HG03378 (cell line): ENCODE results near the gene C11orf65.

Experiments
- ATAC-seq: cut with Tn5 transposase; IDR thresholded peaks from one replicate; pipeline ENCODE4 v1.9.1; 2021; ENCODE audit warnings: mild to moderate bottlenecking, moderate library complexity; ENCODE audit not compliant: unreplicated experiment

C11orf65 gene, protein sequence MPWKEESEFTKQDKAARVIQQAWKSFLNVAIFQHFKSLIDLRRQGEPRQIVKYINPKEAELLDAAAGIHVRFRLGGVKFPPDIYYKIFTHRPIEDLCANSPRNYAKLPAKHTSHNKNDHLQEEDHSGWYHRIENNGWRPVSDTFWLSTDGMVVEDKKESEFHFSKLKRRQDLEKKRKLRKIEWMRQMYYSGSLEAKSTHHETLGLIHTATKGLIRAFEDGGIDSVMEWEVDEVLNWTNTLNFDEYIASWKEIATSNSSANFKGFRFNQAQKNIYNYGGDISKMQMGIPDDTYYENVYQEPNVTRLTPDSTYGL

DNA sequence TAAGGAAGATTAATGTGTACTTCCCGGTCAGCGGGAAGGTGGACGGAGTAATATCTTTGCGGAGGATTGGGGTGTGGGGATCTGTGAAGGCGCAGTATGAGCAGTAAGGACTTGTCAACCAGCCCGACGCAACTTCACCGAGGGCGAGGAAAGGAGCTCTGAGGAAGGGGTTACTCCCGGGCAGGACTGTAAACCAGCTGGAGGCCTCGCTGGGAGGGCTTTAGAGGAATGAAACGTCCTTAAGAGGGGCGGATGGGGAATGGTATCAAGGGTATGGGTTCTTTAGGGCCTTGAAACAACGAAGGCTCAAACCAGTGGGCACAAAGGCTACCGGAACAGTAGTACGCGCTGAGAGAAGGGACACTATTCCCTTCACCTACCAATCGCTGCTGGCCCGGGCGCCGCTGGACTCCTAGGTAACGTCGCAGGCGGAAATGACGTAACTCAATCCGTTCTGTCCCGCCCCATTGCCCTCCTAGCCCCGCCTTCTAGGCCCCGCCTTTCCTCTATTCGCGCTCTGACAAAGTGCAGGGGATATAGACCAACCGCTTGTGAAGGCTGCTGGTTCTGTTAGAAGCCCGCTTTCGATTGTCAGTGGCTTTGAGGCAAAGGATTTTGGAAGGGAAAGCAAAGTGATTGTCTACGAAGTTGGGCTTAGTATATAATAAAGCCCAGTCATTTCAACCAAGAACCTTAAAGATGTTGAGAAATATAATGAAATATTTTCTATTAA is at the start of gene C11orf65:
TSS of gene C11orf65 (minus strand) at position 439 of the 733 bp plus-strand sequence. CDS start 5,970 bp downstream, outside the sequence.
- peak; percentile 98 for ATAC-seq

DNA sequence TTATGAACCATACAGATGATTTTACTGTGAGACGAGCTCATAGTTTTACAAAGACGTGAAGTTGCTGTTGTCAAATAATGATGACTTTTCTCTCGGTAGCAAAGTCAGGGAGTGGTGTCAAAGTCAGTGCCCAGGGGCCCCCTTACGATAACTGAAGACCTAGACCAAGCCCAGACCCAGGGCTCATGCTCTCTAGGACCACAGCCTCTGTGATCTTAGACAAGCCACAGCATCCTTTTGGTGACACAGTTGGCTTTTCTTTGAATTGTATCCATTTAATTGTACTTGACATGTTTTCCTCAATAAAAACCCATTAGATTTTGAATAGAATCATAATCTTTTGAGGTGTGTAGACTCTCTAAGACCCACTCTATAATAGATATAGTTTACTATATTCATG is 48.8 kb upstream of the C11orf65 start:
- no peak for ATAC-seq

DNA sequence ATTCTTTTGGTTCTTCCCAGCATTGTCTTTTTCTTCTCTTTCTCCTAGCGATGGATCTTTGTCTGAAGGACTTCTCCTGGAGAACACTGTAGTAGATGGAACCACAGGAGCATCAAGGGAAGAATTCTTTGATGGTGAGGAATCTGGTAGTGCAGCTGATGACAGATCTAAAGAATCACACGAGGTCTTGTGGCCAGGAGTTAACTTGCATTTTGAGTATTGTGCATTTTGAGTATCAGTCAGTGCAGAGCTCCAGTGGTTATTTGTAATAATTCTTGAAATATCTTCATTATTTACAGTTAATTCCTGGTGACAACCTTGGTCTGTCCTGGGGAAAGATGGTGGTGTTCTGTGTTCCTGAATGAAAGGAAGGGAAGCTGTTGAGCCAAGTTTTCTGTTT is 45.4 kb upstream of the C11orf65 start:
- no peak for ATAC-seq

DNA sequence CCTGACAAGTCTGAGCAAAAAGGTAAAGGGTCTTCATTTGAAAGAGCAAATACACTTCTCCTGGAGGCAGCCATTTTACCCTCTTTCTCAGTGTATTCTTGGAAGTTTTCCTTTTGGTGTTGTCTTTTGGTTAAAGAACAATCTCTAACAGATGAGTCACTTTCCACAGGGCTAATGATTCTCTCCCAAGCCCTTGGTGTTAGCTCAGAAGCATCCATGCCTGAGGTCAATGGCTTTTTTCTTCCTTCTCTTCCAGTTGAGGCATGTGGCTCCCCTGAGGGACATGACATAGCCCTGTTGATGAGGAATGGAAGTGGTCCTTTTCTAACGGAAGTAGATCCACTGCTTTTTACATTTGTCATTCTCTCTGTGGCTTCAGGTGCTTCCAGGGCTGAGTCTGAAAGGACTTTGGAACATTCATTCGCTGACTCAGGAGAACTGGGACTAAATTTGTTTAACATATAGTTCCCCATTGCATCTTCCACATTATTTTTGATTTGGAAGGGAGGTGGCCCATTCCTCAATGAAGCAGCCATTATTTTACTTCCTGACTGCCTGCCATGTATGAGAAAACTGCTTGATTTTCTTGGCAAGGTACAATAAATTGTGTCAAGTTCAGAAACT is 44.6 kb upstream of the C11orf65 start:
- ATAC-seq, result no peak

DNA sequence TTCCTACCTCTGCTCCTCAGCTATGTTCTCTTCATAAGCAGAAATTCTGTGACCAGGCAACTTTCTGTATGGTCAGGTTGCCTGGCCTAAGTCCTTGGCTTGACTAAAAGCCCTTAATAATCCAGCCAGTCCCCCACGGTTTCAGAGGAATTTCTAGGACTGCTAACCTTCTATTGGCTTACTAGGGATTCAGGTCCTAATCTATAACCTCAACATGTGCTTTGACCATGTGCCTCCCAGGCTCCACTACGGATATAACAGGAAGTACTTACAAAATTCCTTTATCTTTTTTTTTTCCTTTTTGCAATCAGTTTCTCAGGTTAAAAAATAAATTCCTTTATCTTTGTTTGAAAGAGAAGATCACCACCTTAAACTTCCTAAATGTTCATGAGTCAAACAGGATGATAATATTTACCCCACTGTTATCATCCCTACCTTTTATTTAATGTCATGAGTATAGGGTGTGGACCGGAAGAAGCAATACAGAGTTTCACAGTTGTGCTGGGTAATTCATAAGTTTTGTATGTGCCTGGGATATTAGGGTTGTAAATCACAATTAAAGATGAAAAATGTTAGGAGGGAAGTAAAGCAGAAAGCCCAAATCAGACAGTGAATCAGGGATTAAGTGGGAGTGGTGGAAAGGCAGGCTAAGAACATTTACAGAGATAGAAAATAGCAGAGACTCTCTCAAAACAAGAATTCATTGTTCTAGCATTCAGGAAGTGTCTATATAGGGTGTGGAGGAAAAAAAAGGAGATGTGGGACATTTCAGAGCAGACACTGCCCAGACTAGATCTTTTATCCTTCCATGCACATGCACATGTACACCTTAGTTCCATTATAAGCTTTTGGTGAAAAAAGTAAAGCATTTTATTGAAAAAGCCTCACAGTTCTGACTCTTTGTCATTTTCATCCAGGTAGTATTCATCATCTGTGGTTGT is 41.6 kb upstream of the C11orf65 start:
- ATAC-seq, result no peak

DNA sequence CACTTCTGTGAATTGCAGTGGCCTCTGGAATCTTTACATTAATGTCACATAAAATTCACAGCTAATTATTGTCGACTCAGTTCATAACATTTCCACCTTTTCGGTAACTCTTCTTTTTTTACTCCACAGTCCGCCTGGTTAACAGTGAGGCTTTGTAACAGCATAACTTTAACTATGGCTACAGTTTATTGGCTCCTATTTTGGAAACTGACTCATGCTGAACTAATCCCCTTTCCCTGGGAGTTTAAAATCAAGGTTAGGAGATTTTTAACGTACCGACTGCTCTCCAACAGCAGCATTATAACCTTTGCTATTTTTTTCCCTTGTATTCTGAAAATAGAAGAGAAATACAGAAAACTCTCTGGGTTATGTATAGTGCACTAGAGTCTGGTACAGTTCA is 34.1 kb upstream of the C11orf65 start:
- ATAC-seq, result no peak

DNA sequence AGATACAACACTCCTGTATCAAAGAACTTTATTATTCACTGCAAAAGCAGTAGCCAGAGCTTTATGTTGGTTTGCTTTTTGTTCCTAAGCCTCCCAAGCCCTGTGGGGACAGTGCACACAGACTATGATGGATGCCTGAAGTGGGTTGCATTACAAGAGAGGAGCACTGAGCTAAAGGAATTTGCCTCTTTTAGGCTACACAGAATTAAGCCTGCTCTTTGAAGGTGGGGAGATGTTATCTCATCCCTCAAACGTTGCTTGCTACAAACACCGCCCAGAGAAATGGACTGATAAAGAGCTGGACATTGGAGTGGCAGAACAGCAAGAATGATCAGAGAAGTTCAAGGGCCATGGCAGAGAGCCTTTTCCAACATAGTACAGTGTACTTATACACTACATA is 33.4 kb upstream of the C11orf65 start:
- ATAC-seq, result no peak

DNA sequence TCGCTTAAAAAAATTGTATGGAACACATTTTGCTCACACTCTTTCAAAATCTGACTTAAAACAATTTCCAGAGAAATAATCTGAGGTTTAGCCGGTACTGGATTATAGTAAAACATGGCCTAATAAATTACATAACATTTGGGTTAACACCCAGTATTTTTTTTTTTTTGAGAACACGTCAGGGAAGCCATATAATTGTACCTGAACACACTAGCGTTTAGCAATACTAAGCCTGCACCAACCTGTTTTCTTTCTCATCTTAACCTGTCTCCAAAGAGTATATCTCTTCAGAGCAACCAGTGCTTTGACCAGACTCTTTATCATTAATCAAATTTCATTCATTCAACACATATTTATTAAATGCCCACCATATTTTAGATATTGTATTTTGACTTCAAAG is 32.8 kb upstream of the C11orf65 start:
- ATAC-seq, result no peak

DNA sequence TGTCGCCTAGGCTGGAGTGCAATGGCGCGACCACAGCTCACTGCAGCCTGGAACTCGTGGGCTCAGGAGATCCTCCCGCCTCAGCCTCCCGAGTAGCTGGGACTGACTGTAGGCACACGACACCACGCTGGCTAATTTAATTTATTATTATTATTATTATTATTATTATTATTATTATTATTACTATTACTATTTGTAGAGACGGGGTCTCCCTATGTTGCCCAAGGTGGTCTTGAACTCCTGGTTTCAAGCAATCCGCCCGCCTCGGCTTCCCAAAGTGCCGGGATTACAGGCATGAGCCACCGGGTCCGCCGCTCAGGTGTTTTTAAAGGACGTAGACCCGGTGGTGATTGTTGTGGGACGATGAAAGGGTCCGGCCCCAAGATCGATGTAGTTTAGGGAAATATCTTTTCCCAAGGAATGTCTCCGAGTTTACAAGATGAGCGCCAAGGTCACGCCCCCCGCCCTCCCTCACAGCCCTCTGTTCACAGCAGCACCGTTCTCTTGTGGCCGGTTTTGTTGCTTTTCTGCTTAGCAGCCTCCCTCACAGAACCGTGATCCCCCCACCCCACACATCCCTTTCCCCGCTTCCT is 31.6 kb upstream of the C11orf65 start:
- ATAC-seq, result no peak

DNA sequence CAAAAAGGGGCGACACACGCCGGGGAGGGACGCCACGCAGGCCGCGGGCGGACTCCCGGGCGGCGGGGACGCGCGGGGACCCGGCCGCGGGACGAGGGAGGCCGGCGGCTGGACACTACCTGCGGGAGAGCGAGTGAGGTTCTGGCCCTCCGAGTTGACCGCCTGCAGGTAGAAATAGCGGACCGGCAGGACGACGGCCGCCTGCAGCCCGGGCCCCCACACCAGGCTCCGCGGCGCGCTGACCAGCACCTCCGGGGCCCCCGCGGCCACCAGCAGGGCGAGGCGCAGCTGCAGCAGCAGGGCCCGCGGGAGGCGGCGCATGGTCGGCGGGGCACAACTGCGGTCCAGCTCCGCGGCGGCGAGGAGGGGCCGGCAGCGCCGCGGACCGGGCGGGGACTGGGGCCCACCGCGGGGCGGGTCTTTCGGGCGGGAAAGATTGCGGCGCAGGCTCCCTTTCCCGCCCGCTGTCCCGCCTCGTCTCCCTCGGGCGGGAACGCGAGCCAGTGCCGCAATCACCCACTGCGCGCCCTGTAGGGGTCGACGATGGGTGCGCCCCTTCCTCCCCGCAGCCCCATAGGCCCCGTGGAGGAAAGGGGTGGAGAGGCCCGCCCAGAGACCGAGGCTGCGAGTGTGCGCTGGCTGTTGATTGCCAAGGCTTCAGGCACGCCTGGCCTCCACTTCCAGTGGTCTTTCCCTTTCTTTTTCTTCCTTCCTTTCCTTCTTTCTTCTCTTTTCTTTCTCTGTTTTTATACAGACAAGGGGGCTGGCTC is 30.9 kb upstream of the C11orf65 start, which contains the start of gene POGLUT3:
TSS of gene POGLUT3 (minus strand) at position 339 of the 770 bp plus-strand sequence. CDS start at position 321, 18 bp downstream.
- peak; percentile 36 for ATAC-seq

DNA sequence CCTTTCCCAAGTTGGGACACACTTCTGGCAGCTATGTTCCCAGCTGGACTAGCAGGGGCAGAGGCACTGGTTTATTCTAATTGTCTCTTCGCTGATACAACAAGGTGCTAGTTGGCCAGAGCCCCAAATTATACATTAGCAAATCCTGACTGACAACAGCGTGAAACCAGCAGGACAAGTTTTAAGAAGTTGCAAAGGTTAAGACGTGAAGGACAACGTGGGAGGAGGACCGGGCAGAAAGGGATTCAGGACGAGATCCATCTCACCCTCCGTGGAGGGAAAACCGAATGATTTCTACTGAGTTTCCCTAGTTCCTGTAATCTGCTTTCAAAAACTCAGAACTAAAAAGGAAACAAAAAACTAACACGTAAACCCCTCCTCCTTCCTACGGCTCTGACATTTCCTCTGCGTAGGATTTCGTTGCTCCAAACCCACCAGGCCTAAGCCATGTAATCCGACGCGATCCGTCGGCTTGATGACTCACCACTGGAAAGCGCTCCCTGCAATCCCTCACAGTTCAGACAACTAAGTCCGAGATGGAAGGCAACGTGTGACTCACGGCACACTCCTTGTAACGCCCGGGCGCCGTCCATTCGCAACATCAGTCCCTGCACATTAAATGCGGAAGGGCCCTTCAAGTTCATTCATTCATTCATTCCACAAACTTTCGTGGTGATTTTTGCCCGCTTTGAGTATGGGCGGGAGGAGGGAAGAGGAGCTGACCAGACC is 30.2 kb upstream of the C11orf65 start:
- peak; percentile 53 for ATAC-seq

DNA sequence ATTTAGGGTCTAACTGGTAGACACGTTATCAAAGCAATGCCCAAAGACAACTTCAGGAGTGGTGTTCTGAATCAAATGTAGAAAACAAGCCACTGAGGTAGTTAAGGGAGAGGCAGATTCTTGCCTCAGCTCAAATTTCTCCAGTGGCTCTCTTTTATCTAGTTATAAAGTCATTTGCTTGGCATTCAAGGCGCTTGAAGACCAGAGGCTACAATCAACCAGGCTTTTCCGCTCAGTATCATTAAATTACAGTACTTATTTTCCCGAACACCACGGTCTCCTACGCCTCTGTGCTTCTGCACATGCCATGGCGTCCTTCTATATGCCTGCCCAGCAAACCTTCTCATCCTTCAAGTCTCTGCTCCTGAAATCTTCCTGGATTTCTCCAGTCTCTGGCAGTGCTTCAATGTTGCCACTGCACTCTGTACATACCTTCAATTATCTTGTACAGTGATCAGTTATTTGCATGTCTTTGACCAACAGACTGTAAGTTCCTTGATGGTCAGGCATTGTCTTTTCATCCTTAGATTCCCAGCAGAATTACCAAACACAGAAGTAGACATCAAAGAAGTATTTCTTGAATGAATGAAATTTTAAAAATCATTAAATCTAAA is 29.4 kb upstream of the C11orf65 start:
- ATAC-seq, result no peak

DNA sequence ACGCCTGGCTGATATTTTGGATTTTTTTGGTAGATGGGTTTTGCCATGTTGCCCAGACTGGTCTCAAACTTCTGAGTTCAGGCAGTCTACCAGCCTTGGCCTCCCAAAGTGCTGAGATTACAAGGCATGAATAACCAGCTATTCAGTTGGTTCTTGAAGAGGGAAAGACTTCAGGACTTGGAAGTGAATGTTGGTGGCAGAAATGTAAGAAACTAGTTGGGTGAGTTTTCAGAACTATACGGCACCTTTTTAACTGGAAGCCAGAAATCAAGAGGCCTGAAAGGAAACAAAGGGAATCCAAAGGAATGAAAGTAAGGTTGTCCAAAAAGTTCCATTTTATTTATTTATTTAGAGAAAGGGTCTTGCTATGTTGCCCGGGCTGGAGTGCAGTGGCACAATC is 28.0 kb upstream of the C11orf65 start:
- no peak for ATAC-seq

DNA sequence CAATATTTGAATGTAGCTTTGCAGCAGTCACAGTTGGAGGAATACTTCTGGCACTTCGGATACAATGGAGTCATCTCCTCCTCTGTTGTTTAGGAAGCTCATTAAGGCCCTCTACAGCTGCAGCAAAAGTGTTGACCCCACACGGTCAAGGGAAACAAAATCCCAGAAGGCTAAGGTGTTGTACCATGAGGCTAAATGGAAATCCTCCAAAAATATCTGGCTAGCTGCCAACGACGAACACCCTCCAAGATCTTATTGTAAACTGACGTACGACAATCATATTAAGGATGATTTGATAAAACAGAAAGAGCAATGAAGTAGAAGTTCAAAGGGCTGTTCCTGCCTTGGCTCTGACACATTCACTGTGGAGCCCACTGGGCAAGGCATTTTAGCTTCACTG is 26.9 kb upstream of the C11orf65 start:
- no peak for ATAC-seq

DNA sequence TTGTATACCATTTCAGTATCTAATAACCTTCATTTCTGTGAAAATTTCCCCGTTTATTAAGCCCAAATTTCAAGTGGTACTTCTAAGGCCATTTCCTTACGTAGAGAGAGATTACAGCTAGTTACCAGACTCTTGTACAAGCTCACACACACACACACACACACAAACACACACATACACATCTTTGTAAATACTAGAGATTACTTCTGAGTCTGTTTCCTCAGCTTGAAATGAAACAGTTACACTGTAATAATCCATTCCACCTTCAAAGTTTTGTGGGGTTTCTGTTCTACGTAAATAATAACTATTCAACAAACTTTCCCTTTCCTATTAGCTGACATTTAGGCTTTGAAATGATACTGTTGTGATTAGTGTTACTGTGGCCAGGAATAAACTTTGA is 24.6 kb upstream of the C11orf65 start:
- no peak for ATAC-seq

DNA sequence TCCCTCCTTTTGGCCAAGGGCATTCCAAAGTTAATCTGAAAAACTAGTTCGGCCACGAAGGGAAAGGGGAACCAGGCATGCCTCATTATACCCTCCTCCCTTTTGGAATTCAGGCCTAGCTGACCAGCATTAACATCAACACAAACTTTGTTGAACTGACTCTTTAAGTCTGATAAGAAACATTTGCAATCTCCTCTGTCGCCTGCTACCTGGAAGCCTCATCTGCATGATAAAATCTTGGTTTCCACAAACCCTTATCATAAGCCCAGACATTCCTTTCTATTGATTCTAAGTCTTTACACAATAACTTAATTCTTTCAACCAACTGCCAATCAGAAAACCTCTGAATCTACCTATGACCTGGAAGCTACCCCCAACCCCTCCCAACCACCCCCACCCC is 19.5 kb upstream of the C11orf65 start:
- no peak for ATAC-seq

DNA sequence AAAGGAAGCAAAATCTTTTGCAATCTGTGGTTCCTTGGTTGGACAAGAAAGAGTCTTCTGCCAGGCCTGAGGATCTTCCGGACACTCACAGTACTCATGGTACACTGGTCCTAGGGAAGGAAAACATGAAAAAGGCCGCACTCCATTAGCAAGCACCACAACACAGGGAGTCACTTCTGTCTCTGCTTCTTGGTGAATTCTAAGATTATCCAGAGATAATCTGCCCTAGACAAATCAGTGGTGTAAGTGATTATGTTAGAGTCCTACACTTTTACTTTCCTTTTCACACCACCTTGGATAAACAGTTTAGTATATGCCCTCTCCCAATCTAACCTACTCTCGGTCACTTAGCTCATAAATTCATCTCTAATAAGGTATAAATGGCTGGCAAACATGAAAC is 19.0 kb upstream of the C11orf65 start:
- ATAC-seq, result no peak

DNA sequence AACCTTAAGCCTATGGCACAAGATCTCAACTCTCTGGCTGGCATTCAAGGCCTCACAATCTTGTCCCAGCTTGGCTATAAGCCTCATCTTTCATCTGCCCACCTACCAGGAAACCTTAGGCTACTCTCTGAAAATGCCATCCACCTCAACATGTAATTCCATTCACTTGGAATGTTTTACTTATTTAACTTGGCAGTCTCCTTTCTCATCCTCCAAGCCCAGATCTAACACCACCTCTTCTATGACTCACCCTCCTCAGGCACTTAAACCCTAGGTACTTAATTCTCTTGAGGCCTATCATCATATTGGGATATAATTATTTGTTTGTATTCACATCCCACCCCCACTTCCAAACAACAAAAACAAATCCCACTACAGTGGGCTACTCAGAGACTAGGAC is 15.8 kb upstream of the C11orf65 start:
- no peak for ATAC-seq
